ENCODE results near the gene LMO7. TPM values are rescaled to one million over a fixed set of nuclear protein-coding genes. Genes with fewer than 3 reads are reported as not detected.

Gene LMO7
- total RNA-seq, 1 experiment from 2014 or later, result 20.4 TPM

- Histone ChIP-seq H2BK15ac (ENCODE audit: low read depth, low read length) (no peak overlapping the region), H2BK12ac (ENCODE audit: insufficient read length, low read depth, low read length) (no peak overlapping the region), H3K9me3 (ENCODE audit: control insufficient read depth, low read depth, low read length) (peaks cover 9% of the 10 kb centered on the region), H2BK5ac (ENCODE audit: insufficient read length, low read length) (no peak overlapping the region), H3K4me2 (ENCODE audit: insufficient read depth, insufficient read length, low read length) (no peak overlapping the region), H3K9ac (ENCODE audit: extremely low read depth, insufficient read length, low read length) (no peak overlapping the region), H4K91ac (ENCODE audit: insufficient read length, low read depth, low read length) (no peak overlapping the region), H2AK5ac (ENCODE audit: insufficient read length, low read length) (no peak overlapping the region), H3K27ac (ENCODE audit: insufficient read length, low read depth, low read length) (no peak overlapping the region), H4K8ac (replicated peaks; ENCODE audit: insufficient read length, low read depth, low read length) (no peak overlapping the region), H3K4ac (ENCODE audit: low read depth, low read length) (no peak overlapping the region), H2AFZ (ENCODE audit: low read length) (no peak overlapping the region), H3K27me3 (ENCODE audit: insufficient read depth, low read length) (no peaks in the 10 kb centered on the region), H3K23ac (ENCODE audit: insufficient read length, low read depth, low read length) (no peak overlapping the region), H3K79me1 (ENCODE audit: insufficient read depth, low read depth, low read length, poor library complexity, severe bottlenecking) (no peaks in the 10 kb centered on the region), H3K79me2 (ENCODE audit: insufficient read depth, low read length) (no peaks in the 10 kb centered on the region), H3K14ac (ENCODE audit: insufficient read depth, low read length) (no peak overlapping the region), H4K5ac (ENCODE audit: insufficient read length, low read depth, low read length) (no peak overlapping the region), H3K56ac (ENCODE audit: insufficient read length, low read depth, low read length) (no peak overlapping the region), H2BK20ac (ENCODE audit: low read depth, low read length, poor library complexity, severe bottlenecking) (no peak overlapping the region), H4K20me1 (ENCODE audit: control insufficient read depth, insufficient read depth, insufficient read length) (no peaks in the 10 kb centered on the region), H3K18ac (ENCODE audit: insufficient read length, low read depth, low read length) (no peak overlapping the region), H3K4me1 (ENCODE audit: insufficient read depth, low read length) (no peaks in the 10 kb centered on the region), H3K23me2 (ENCODE audit: insufficient read length, low read depth, low read length, poor library complexity, severe bottlenecking) (no peaks in the 10 kb centered on the region), H3T11ph (ENCODE audit: low read length) (no peak overlapping the region), H2BK120ac (ENCODE audit: low read depth, low read length, poor library complexity, severe bottlenecking) (no peak overlapping the region)
- no peaks in the 10 kb centered on the region for H3K4me1 Mint-ChIP-seq
- peaks cover 16 to 36% (median 29%) of the 10 kb centered on the region in 3 experiments for H3K36me3 Mint-ChIP-seq (ENCODE audit: insufficient read depth in 1 of 3, low read depth in 3 of 3)
- no peak overlapping the region for H3K27ac Mint-ChIP-seq
- WGBS (ENCODE audit: extremely low coverage, insufficient read length, low lambda C conversion rate), result no CpG with 5 or more reads among the region's 3 CpGs
- H3K27me3 Mint-ChIP-seq (ENCODE audit: low read depth), result no peaks in the 10 kb centered on the region
- DNase-seq, result no peak
- H3K4me3 Mint-ChIP-seq, result no peak overlapping the region
- no peak for TF ChIP-seq CTCF (conservative IDR thresholded peaks at IDR 0.05)
- peaks cover 30% of the 10 kb centered on the region in 2 experiments for H3K9me3 Mint-ChIP-seq
These were observed 100.0 kb downstream of the LMO7 start for GRCh38 chr13:75736173-75736572.
